GM10266 (cell line): ENCODE measurements around the gene USP7.

Experiments used
- DNase-seq: peaks from one replicate; pipeline ENCODE4 v3.0.0; 2012; ENCODE audit errors: extremely low spot score
- CTCF ChIP-seq: IDR thresholded peaks from 2 replicates; pipeline ENCODE4 v1.5.1; 2012; ENCODE audit warnings: mild to moderate bottlenecking, low read depth; ENCODE audit not compliant: control insufficient read depth, insufficient read depth; ENCODE audit errors: missing control alignments

USP7 gene

GRCh38 chr16:8915722-8916301, 47.9 kb downstream of the USP7 start:
- no peak for DNase-seq
- no peak for TF ChIP-seq CTCF

GRCh38 chr16:8914098-8914497, 49.6 kb downstream of the USP7 start:
- no peak for DNase-seq
- no peak for TF ChIP-seq CTCF

GRCh38 chr16:8912793-8913192, 50.9 kb downstream of the USP7 start:
- no peak for TF ChIP-seq CTCF
- no peak for DNase-seq

- no peak for TF ChIP-seq CTCF
- no peak for DNase-seq
Measured at GRCh38 chr16:8910811-8911210, 52.9 kb downstream of the USP7 start.

- TF ChIP-seq CTCF, result no peak
- DNase-seq, result no peak
Measured at GRCh38 chr16:8908810-8909468, 54.8 kb downstream of the USP7 start.

GRCh38 chr16:8907096-8907495, 56.6 kb downstream of the USP7 start:
- no peak for DNase-seq
- no peak for TF ChIP-seq CTCF

GRCh38 chr16:8905795-8906591, 57.7 kb downstream of the USP7 start:
- TF ChIP-seq CTCF, result peak; percentile 35
- no peak for DNase-seq
